Measurements from ENCODE around the gene KCNG1. TPM values are rescaled to one million over a fixed set of nuclear protein-coding genes. Genes with fewer than 3 reads are reported as not detected.

The KCNG1 gene
- total and polyA plus RNA-seq, 7 donors: 0.03 to 0.12 (median 0.03) TPM; not detected in 4

GRCh38 chr20:50992733-50993457 lies 30.0 kb downstream of the KCNG1 start:
- H3K27ac ChIP-seq: no peak overlapping the region
- peak in 2 of 4 donors; percentile 33 to 45 for ATAC-seq
- intact Hi-C loops (cut with DNase I): no loop called here
- no peaks in the 10 kb centered on the region for H3K4me1 ChIP-seq
- 32 to 36% (median 35%) methylated on average over 13 of the region's 13 CpGs for WGBS, 3 donors
- TF ChIP-seq CTCF (IDR thresholded peaks at IDR 0.05): peak; percentile 18
- no peaks in the 10 kb centered on the region for H3K9me3 ChIP-seq
- peaks cover 0 to 12% (median under 1%) of the 10 kb centered on the region in 3 donors for H3K27me3 ChIP-seq (ENCODE audit: insufficient read depth in 3 of 3, low read length in 2 of 3)
- H3K4me3 ChIP-seq: no peak overlapping the region
- DNase-seq: no peak
- no peaks in the 10 kb centered on the region for H3K36me3 ChIP-seq (ENCODE audit: insufficient read depth in 1 of 2, low read depth in 1 of 2)

GRCh38 chr20:50992336-50992732 lies 30.6 kb downstream of the KCNG1 start:
- intact Hi-C loops (cut with DNase I): no loop called here
- H3K27ac ChIP-seq: no peak overlapping the region
- 40 to 57% (median 41%) methylated on average over 4 of the region's 4 CpGs for WGBS, 3 donors
- peaks cover 0 to 12% (median 0%) of the 10 kb centered on the region in 3 donors for H3K27me3 ChIP-seq (ENCODE audit: insufficient read depth in 3 of 3, low read length in 2 of 3)
- ATAC-seq (no peak), DNase-seq (no peak)
- H3K4me1 ChIP-seq: no peaks in the 10 kb centered on the region
- H3K4me3 ChIP-seq: no peak overlapping the region
- TF ChIP-seq CTCF (IDR thresholded peaks at IDR 0.05): no peak
- no peaks in the 10 kb centered on the region for H3K9me3 ChIP-seq
- no peaks in the 10 kb centered on the region for H3K36me3 ChIP-seq (ENCODE audit: insufficient read depth in 1 of 2, low read depth in 1 of 2)

GRCh38 chr20:50991076-50991475 lies 31.8 kb downstream of the KCNG1 start:
- H3K9me3 ChIP-seq: no peaks in the 10 kb centered on the region
- 78 to 87% (median 82%) methylated on average over 3 of the region's 3 CpGs for WGBS, 3 donors
- intact Hi-C loops (cut with DNase I): no loop called here
- no peaks in the 10 kb centered on the region for H3K4me1 ChIP-seq
- ATAC-seq (no peak), DNase-seq (no peak)
- no peaks in the 10 kb centered on the region for H3K36me3 ChIP-seq (ENCODE audit: insufficient read depth in 1 of 2, low read depth in 1 of 2)
- H3K4me3 ChIP-seq: no peak overlapping the region
- peaks cover 0 to 12% (median 0%) of the 10 kb centered on the region in 3 donors for H3K27me3 ChIP-seq (ENCODE audit: insufficient read depth in 3 of 3, low read length in 2 of 3)
- TF ChIP-seq CTCF (IDR thresholded peaks at IDR 0.05): no peak
- H3K27ac ChIP-seq: no peak overlapping the region

- no peak overlapping the region for H3K27ac ChIP-seq
- ATAC-seq (peak; percentile 89 to 95 (median 92)), DNase-seq (peak in 1 of 2 donors; percentile 31)
- no peaks in the 10 kb centered on the region for H3K9me3 ChIP-seq
- TF ChIP-seq CTCF (IDR thresholded peaks at IDR 0.05): peak; percentile 92
- WGBS, 3 donors: 4 to 6% (median 5%) methylated on average over 13 of the region's 13 CpGs
- H3K27me3 ChIP-seq (ENCODE audit: insufficient read depth in 3 of 3, low read length in 2 of 3): peaks cover 2 to 18% (median 4%) of the 10 kb centered on the region in 3 donors
- intact Hi-C loops (cut with DNase I): loop anchor here (1.0 to 10.0 kb wide), 4 partner anchors 319 to 637 kb away; no protein-coding TSS in a partner anchor
- no peak overlapping the region for H3K4me3 ChIP-seq
- H3K4me1 ChIP-seq: no peaks in the 10 kb centered on the region
- H3K36me3 ChIP-seq (ENCODE audit: insufficient read depth in 1 of 2, low read depth in 1 of 2): no peaks in the 10 kb centered on the region
Observed at GRCh38 chr20:50987493-50988210, 35.3 kb downstream of the KCNG1 start.
